Activated naive CD8-positive, alpha-beta T cell treated with anti-CD3 and anti-CD28 coated beads, Interleukin-2, amount 50 U/mL, for 16 hours (primary cell): ENCODE data around the gene EMP3.
"Not testable (repeated sequence)": the region's sequence is repeated elsewhere in the genome, so short reads cannot be mapped to it uniquely, and the experiment has no call there.

Experiments used
- DNase-seq: peaks from one replicate; pipeline ENCODE4 v3.0.0-alpha.2; 2020; ENCODE audit warnings: low read depth, low spot score

The EMP3 gene

GRCh38 chr19:48325265-48325910 is at the start of gene EMP3:
EMP3 (plus strand) TSS chr19:48325552; CDS start chr19:48326845, 1,293 bp downstream.
- DNase-seq = peak; percentile 68

- DNase-seq = no peak
These were observed 45.6 kb upstream of the EMP3 start for GRCh38 chr19:48279747-48280146.

GRCh38 chr19:48283908-48284307 is 41.4 kb upstream of the EMP3 start:
- no peak for DNase-seq

GRCh38 chr19:48284896-48285295 is 40.5 kb upstream of the EMP3 start:
- DNase-seq = no peak

- no peak for DNase-seq
These were observed 37.6 kb upstream of the EMP3 start for GRCh38 chr19:48287748-48288147.

- no peak for DNase-seq
These were observed 35.0 kb upstream of the EMP3 start for GRCh38 chr19:48290401-48290770.

GRCh38 chr19:48290771-48291488 is 34.4 kb upstream of the EMP3 start:
- peak; percentile 28 for DNase-seq

GRCh38 chr19:48291489-48291815 is 33.9 kb upstream of the EMP3 start:
- not testable (repeated sequence) for DNase-seq

GRCh38 chr19:48292798-48293197 is 32.6 kb upstream of the EMP3 start:
- no peak for DNase-seq

GRCh38 chr19:48295458-48295857 is 29.9 kb upstream of the EMP3 start:
- no peak for DNase-seq

- no peak for DNase-seq
These were observed 28.2 kb upstream of the EMP3 start for GRCh38 chr19:48296963-48297734.

- DNase-seq = no peak
These were observed 27.4 kb upstream of the EMP3 start for GRCh38 chr19:48297975-48298374.

- DNase-seq = no peak
These were observed 23.3 kb upstream of the EMP3 start for GRCh38 chr19:48301886-48302599.

GRCh38 chr19:48302600-48302959 is 22.8 kb upstream of the EMP3 start:
- DNase-seq = no peak

GRCh38 chr19:48303367-48303766 is 22.0 kb upstream of the EMP3 start:
- DNase-seq = no peak

GRCh38 chr19:48303866-48304265 is 21.5 kb upstream of the EMP3 start:
- no peak for DNase-seq

GRCh38 chr19:48308631-48309586 is 16.4 kb upstream of the EMP3 start:
- DNase-seq = no peak

GRCh38 chr19:48309731-48310130 is 15.6 kb upstream of the EMP3 start:
- DNase-seq = not testable (repeated sequence)

- no peak for DNase-seq
These were observed 15.1 kb upstream of the EMP3 start for GRCh38 chr19:48310227-48310626.

GRCh38 chr19:48311384-48311783 is 14.0 kb upstream of the EMP3 start:
- DNase-seq = no peak

- DNase-seq = no peak
These were observed 9.6 kb upstream of the EMP3 start for GRCh38 chr19:48315712-48316111.
